Mesendoderm (in vitro differentiated cells): ENCODE measurements around the gene NAP1L4.

Source experiments
- DNase-seq: peaks from one replicate; pipeline ENCODE4 v3.0.0; 2013
- H2AK5ac ChIP-seq: 2 replicates; pipeline ENCODE4 v1.6.1; 2013; ENCODE audit warnings: low read length, inconsistent platforms
- H2BK120ac ChIP-seq: 2 replicates; pipeline ENCODE4 v1.6.1; 2013; ENCODE audit warnings: low read depth, mild to moderate bottlenecking, low read length, moderate library complexity, mixed read lengths
- H2BK15ac ChIP-seq: replicated peaks from 2 replicates; pipeline ENCODE4 v1.6.1; 2013; ENCODE audit warnings: low read depth, mild to moderate bottlenecking, moderate library complexity
- H2BK5ac ChIP-seq: 2 replicates; pipeline ENCODE4 v1.6.1; 2013; ENCODE audit warnings: low read length, inconsistent platforms
- H3K18ac ChIP-seq: 2 replicates; pipeline ENCODE4 v1.6.1; 2013; ENCODE audit warnings: mild to moderate bottlenecking, low read length, mixed read lengths
- H3K23ac ChIP-seq: one replicate; pipeline ENCODE4 v1.6.1; 2013; ENCODE audit warnings: low read length
- H3K27ac ChIP-seq: 2 replicates; pipeline ENCODE4 v1.5.1; 2013; ENCODE audit warnings: low read depth, mild to moderate bottlenecking, inconsistent platforms, low read length, moderate library complexity
- H3K27me3 ChIP-seq: 2 replicates; pipeline ENCODE4 v1.6.1; 2013; ENCODE audit warnings: low read length, control low read depth, mild to moderate bottlenecking, inconsistent platforms; ENCODE audit not compliant: insufficient read depth, poor library complexity
- H3K36me3 ChIP-seq: 2 replicates; pipeline ENCODE4 v1.6.1; 2013; ENCODE audit warnings: low read length, inconsistent platforms; ENCODE audit not compliant: control insufficient read depth, insufficient read depth
- H3K4ac ChIP-seq: one replicate; pipeline ENCODE4 v1.6.1; 2013; ENCODE audit warnings: low read depth, mild to moderate bottlenecking, low read length, moderate library complexity
- H3K4me1 ChIP-seq: 2 replicates; pipeline ENCODE4 v1.6.1; 2013; ENCODE audit warnings: low read depth, low read length, inconsistent platforms; ENCODE audit not compliant: control insufficient read depth
- H3K4me2 ChIP-seq: 2 replicates; pipeline ENCODE4 v1.6.1; 2013; ENCODE audit warnings: low read length
- H3K4me3 ChIP-seq: 2 replicates; pipeline ENCODE4 v1.5.1; 2013; ENCODE audit warnings: mild to moderate bottlenecking, low read length
- H3K56ac ChIP-seq: one replicate; pipeline ENCODE4 v1.6.1; 2013; ENCODE audit warnings: low read length
- H3K79me1 ChIP-seq: 2 replicates; pipeline ENCODE4 v1.6.1; 2013; ENCODE audit warnings: low read length, inconsistent platforms
- H3K79me2 ChIP-seq: 2 replicates; pipeline ENCODE4 v1.6.1; 2013; ENCODE audit warnings: mild to moderate bottlenecking, low read length; ENCODE audit not compliant: control insufficient read depth, insufficient read depth
- H3K9ac ChIP-seq: 2 replicates; pipeline ENCODE4 v1.6.1; 2013; ENCODE audit warnings: low read length, inconsistent platforms
- H4K5ac ChIP-seq: one replicate; pipeline ENCODE4 v1.6.1; 2013; ENCODE audit warnings: low read length
- H4K8ac ChIP-seq: one replicate; pipeline ENCODE4 v1.6.1; 2013; ENCODE audit warnings: low read depth, mild to moderate bottlenecking, control low read depth, low read length, moderate library complexity
- WGBS: extraction: QIAGEN DNeasy Blood & Tissue Kit; methylation state at CpG from one replicate; pipeline ENCODE4 v1.1.7; 2013; ENCODE audit warnings: low lambda C conversion rate, missing lambda C conversion rate; ENCODE audit not compliant: insufficient coverage; ENCODE audit errors: extremely low coverage; 5-methylcytosine and 5-hydroxymethylcytosine counted together

The NAP1L4 gene

DNA sequence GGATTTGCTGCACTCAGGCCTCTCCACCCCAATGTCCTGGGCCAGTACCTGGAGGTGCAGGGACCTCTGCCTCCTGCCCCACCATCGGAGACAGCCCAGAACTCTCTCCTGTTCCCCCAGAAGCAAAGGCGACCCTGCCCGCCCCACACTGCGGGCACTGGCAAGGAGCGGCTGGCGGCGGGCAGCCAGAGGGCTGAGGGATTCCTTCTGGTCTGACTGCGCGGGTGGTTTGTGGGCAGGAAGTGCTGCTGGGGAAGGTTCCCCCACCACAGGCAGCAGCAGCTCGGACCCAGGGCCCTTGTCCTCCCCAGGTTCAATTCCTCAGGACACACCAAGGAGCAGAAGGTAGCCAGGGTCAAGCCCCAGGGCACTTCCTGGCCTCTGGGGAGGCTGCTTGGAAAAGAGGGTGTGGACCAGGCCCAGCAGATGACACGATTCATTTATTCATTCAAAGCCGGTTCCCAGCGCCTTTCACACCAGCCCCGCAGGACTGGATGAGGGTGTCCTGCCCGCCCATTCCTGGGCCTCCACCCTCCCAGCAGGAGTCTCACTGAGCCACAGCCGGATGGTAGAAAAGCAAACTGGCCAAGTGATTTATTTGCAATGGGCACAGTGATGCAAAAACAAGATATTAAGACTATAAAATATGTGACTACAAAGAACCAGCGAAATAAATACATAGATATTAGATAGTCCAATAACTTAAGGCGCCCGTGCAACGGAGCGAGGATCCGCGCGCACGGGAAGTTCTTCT lies 64.1 kb downstream of the NAP1L4 start:
- no peak overlapping the region for H3K27ac ChIP-seq
- H3K36me3 ChIP-seq, result no peaks in the 10 kb centered on the region
- no peak overlapping the region for H2BK15ac ChIP-seq
- H3K9ac ChIP-seq, result peak overlapping the region; percentile 71
- H4K8ac ChIP-seq, result no peak overlapping the region
- H3K4ac ChIP-seq, result no peak overlapping the region
- no peak for DNase-seq
- no peak overlapping the region for H2BK120ac ChIP-seq
- H4K5ac ChIP-seq, result no peak overlapping the region
- no peaks in the 10 kb centered on the region for H3K79me2 ChIP-seq
- H3K56ac ChIP-seq, result peak overlapping the region; percentile 88
- no peak overlapping the region for H3K23ac ChIP-seq
- no peak overlapping the region for H2AK5ac ChIP-seq
- peaks cover 6% of the 10 kb centered on the region for H3K27me3 ChIP-seq
- no peak overlapping the region for H3K18ac ChIP-seq
- H2BK5ac ChIP-seq, result no peak overlapping the region
- WGBS, result no CpG with 5 or more reads among the region's 25 CpGs
- no peaks in the 10 kb centered on the region for H3K79me1 ChIP-seq
- no peak overlapping the region for H3K4me3 ChIP-seq
- no peaks in the 10 kb centered on the region for H3K4me1 ChIP-seq
- H3K4me2 ChIP-seq, result peak overlapping the region; percentile 70

- Histone ChIP-seq H2BK15ac (no peak overlapping the region), H3K4me3 (no peak overlapping the region), H3K4me1 (no peaks in the 10 kb centered on the region), H3K9ac (no peak overlapping the region), H3K79me2 (no peaks in the 10 kb centered on the region), H4K5ac (no peak overlapping the region), H3K23ac (no peak overlapping the region), H2BK120ac (no peak overlapping the region), H3K4ac (no peak overlapping the region), H3K79me1 (no peaks in the 10 kb centered on the region), H3K27me3 (peaks cover 6% of the 10 kb centered on the region), H3K27ac (no peak overlapping the region), H3K18ac (no peak overlapping the region), H2BK5ac (no peak overlapping the region), H4K8ac (no peak overlapping the region), H3K4me2 (no peak overlapping the region), H3K56ac (no peak overlapping the region), H3K36me3 (no peaks in the 10 kb centered on the region), H2AK5ac (no peak overlapping the region)
- WGBS, result no CpG with 5 or more reads among the region's 12 CpGs
- DNase-seq, result no peak
Measured at GRCh38 chr11:2927121-2927800, 64.9 kb downstream of the NAP1L4 start.

DNA sequence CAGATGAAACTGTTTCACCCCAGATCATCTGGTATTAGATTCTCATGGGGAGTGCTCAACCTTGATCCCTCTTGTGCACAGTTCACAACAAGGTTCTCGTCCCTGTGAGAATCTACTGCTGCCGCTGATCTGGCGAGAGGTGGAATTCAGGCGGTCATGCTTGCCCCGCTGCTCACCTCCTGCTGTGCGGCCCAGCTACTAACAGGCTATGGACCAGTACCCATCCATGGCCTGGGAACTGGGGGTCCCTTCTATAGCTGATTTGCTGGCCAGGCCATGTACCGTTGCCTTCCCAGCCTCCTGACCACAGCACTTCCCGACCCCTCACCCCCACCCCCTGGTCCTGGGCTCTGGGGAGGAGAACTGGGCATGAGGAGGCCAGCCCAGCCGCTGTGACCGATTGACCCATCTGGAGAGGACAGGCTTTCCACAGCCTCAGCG lies 65.5 kb downstream of the NAP1L4 start:
- no peak overlapping the region for H3K27ac ChIP-seq
- H3K4me2 ChIP-seq, result no peak overlapping the region
- H2AK5ac ChIP-seq, result no peak overlapping the region
- no peaks in the 10 kb centered on the region for H3K4me1 ChIP-seq
- H3K79me1 ChIP-seq, result no peaks in the 10 kb centered on the region
- no peak overlapping the region for H2BK5ac ChIP-seq
- no peak overlapping the region for H3K56ac ChIP-seq
- DNase-seq, result no peak
- no peak overlapping the region for H3K4me3 ChIP-seq
- no peak overlapping the region for H2BK120ac ChIP-seq
- no peak overlapping the region for H2BK15ac ChIP-seq
- no peak overlapping the region for H3K23ac ChIP-seq
- WGBS, result no CpG with 5 or more reads among the region's 11 CpGs
- H4K8ac ChIP-seq, result no peak overlapping the region
- no peaks in the 10 kb centered on the region for H3K36me3 ChIP-seq
- no peak overlapping the region for H3K9ac ChIP-seq
- no peak overlapping the region for H3K18ac ChIP-seq
- no peak overlapping the region for H4K5ac ChIP-seq
- peaks cover 6% of the 10 kb centered on the region for H3K27me3 ChIP-seq
- H3K4ac ChIP-seq, result no peak overlapping the region
- H3K79me2 ChIP-seq, result no peaks in the 10 kb centered on the region

DNA sequence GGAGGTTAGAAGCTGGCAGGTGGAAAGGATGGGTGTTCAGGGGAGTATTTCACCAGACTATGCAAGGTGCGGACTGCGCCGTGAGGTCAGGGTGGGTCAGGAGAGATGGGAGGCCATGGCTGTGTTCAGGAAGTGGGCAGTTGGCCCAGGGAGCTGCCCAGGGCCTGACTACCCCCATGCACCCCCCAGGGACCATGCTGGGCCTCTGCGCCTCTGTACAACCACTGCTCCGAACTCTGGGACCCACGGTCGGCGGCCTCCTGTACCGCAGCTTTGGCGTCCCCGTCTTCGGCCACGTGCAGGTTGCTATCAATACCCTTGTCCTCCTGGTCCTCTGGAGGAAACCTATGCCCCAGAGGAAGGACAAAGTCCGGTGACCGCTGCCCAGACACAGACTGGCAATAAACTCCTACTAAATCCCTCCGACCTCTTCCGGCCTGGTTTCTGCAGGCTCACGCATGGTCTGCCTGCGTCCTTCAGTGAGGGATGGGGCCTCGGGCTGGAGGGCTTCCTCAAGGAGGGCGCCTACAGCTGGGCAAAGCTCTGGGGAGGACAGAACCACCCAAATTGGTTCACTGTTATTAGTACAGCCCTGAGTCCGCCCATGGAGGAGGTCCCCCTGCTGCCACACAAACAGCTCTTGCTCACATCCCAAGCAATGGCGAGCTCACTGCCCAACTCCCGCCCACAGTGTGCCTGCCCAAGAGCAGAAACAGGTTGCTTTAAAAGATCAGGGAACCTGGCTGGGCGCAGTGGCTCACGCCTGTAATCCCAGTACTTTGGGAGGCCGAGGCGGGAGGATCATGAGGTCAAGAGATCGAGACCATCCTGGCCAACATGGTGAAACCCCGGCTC lies 67.1 kb downstream of the NAP1L4 start:
- H2BK120ac ChIP-seq, result no peak overlapping the region
- no peak overlapping the region for H3K9ac ChIP-seq
- H2BK15ac ChIP-seq, result no peak overlapping the region
- no peak overlapping the region for H3K56ac ChIP-seq
- no peaks in the 10 kb centered on the region for H3K36me3 ChIP-seq
- H3K27me3 ChIP-seq, result peaks cover 6% of the 10 kb centered on the region
- no peak overlapping the region for H2AK5ac ChIP-seq
- H3K4ac ChIP-seq, result no peak overlapping the region
- no peak overlapping the region for H3K4me3 ChIP-seq
- no peaks in the 10 kb centered on the region for H3K4me1 ChIP-seq
- no peaks in the 10 kb centered on the region for H3K79me1 ChIP-seq
- H3K27ac ChIP-seq, result no peak overlapping the region
- no peak overlapping the region for H4K8ac ChIP-seq
- no CpG with 5 or more reads among the region's 30 CpGs for WGBS
- no peak overlapping the region for H3K4me2 ChIP-seq
- no peaks in the 10 kb centered on the region for H3K79me2 ChIP-seq
- no peak overlapping the region for H3K23ac ChIP-seq
- DNase-seq, result no peak
- H2BK5ac ChIP-seq, result no peak overlapping the region
- no peak overlapping the region for H4K5ac ChIP-seq
- no peak overlapping the region for H3K18ac ChIP-seq

- H3K4me1 ChIP-seq, result no peaks in the 10 kb centered on the region
- no peak overlapping the region for H3K4ac ChIP-seq
- H2BK120ac ChIP-seq, result no peak overlapping the region
- H3K56ac ChIP-seq, result no peak overlapping the region
- no peak overlapping the region for H4K8ac ChIP-seq
- H3K79me1 ChIP-seq, result no peaks in the 10 kb centered on the region
- peaks cover 6% of the 10 kb centered on the region for H3K27me3 ChIP-seq
- H2BK5ac ChIP-seq, result no peak overlapping the region
- H3K79me2 ChIP-seq, result no peaks in the 10 kb centered on the region
- DNase-seq, result no peak
- H3K18ac ChIP-seq, result no peak overlapping the region
- H3K36me3 ChIP-seq, result no peaks in the 10 kb centered on the region
- H3K4me2 ChIP-seq, result no peak overlapping the region
- H2BK15ac ChIP-seq, result no peak overlapping the region
- H3K27ac ChIP-seq, result no peak overlapping the region
- no peak overlapping the region for H3K4me3 ChIP-seq
- no peak overlapping the region for H3K23ac ChIP-seq
- H4K5ac ChIP-seq, result no peak overlapping the region
- H3K9ac ChIP-seq, result no peak overlapping the region
- WGBS, result no CpG with 5 or more reads among the region's 10 CpGs
- no peak overlapping the region for H2AK5ac ChIP-seq
Measured at GRCh38 chr11:2924381-2924780, 67.7 kb downstream of the NAP1L4 start.
